Stimulated activated naive CD4-positive, alpha-beta T cell (primary cell): ENCODE data around the gene SLC22A23.

Experiments used
- DNase-seq, 6 experiments: peaks; one replicate each; lab custom pipeline; 2025; lab: John Stamatoyannopoulos, UW

The SLC22A23 gene

DNA sequence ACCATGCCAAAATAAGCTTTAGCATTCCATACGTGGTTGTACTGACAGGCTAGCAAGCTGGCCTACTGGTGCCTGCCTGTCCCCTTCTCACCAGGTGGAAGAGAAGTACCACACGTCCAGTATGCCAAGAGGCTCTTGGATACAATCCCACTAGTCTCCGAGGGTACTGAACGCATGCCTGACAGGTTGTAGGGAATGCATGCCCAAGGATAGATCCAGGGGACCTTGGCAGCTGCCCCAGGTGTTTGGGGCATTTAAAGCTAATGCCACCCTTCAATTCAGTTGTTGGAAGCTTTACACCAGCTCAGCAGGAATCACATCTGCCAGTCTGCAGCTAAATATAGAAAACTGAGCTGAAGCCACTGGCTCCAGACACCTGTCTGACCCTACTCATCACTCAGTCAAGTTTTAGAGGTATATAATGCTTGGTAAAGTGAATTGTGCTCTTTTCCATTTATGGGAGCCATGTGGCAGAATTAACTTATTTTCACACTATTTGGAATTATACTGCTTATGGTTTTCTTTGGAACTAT lies 234.3 kb downstream of the SLC22A23 start:
- no peak for DNase-seq

DNA sequence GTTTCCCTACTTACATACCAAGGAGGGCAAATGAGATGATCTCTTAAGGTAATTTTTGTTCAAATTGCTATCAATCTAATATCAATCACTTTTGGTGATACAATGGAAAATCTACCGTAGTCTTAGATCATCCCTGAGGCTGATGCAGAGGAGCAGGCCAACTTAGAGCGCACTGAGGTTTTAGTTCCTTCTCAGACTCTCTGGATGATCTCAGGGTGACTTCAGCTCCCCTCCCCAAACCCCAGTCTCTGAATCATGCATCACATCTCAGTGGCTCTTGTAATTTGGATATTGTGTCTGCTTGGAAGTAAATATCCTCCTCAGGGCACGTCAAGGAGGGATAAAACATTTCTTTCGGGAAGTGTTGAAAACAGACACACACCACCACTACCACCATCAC lies 235.3 kb downstream of the SLC22A23 start:
- no peak for DNase-seq

DNA sequence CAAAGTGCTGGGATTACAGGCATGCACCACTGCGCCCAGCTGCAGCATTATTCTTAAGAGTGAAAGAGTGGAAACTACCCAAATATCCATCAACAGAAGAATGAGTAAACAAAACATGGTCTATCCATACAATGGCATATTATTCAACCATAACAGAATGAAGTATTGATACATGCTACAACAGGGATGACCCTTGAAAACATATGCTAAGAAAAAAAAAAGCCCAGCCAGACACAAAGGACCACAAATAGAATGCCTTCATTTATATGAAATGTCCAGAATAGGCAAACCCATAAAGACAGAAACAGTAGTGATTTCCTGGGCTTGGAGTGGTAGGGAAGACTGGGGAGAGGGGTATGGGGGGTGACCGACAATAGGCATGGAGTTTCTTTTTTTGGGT lies 236.5 kb downstream of the SLC22A23 start:
- no peak for DNase-seq
